Measurements from ENCODE around the gene PPIL3. TPM values are rescaled to one million over a fixed set of nuclear protein-coding genes. Genes with fewer than 3 reads are reported as not detected.

PPIL3 gene
- polyA plus RNA-seq, 1 of the 3 experiments (the other 2 are of a cell fraction): 44.9 TPM

- H3K4me2 ChIP-seq: no peak overlapping the region
- H3K9ac ChIP-seq: no peak overlapping the region
- ChIA-PET CTCF (interaction anchor here (1.0 kb wide), 1 partner anchor 11 kb away, joined by 3 read pairs; no protein-coding TSS in a partner anchor), POLR2A (interaction anchor here (0.9 kb wide), 1 partner anchor 16 kb away, joined by 3 read pairs; no protein-coding TSS in a partner anchor)
- WGBS (ENCODE audit: low lambda C conversion rate): 67% methylated on average over 13 of the region's 24 CpGs
- TF ChIP-seq EP300 (IDR thresholded peaks at IDR 0.05; ENCODE audit: borderline replicate concordance in 1 of 2, low read depth in 1 of 2, low read length in 1 of 2): no peak
- TF ChIP-seq NFIC (IDR thresholded peaks at IDR 0.05; ENCODE audit: borderline replicate concordance): no peak
- TF ChIP-seq RFX5 (IDR thresholded peaks at IDR 0.05; ENCODE audit: low read length): no peak
- H3F3A ChIP-seq (replicated peaks; ENCODE audit: insufficient read depth): peaks cover under 1% of the 10 kb centered on the region
- H3K4me3 ChIP-seq (ENCODE audit: low read depth in 2 of 2, low read length in 1 of 2): no peak overlapping the region
- no peak for DNase-seq
- no peak overlapping the region for H3K27ac ChIP-seq (ENCODE audit: low read depth in 2 of 2, low read length in 1 of 2)
- no peaks in the 10 kb centered on the region for H3K36me3 ChIP-seq (replicated peaks in 1 of 2; ENCODE audit: control insufficient read depth in 1 of 2, insufficient read depth in 2 of 2, low read length in 1 of 2)
- no peaks in the 10 kb centered on the region for H3K9me3 ChIP-seq
- H2AFZ ChIP-seq (ENCODE audit: low read depth): no peak overlapping the region
- no peaks in the 10 kb centered on the region for H3K27me3 ChIP-seq (ENCODE audit: insufficient read depth)
- H3K9me2 ChIP-seq: no peaks in the 10 kb centered on the region
- H4K20me1 ChIP-seq (ENCODE audit: insufficient read depth): no peaks in the 10 kb centered on the region
- no peaks in the 10 kb centered on the region for H3K79me2 ChIP-seq (ENCODE audit: insufficient read depth)
- no peaks in the 10 kb centered on the region for H3K4me1 ChIP-seq (ENCODE audit: control insufficient read depth in 1 of 2, insufficient read depth in 2 of 2, low read depth in 1 of 2, low read length in 1 of 2)
These were observed 44.6 kb downstream of the PPIL3 start for GRCh38 chr2:200843993-200844948.

- ChIA-PET CTCF (no interaction called here), POLR2A (no interaction called here)
These were observed 49.4 kb downstream of the PPIL3 start for GRCh38 chr2:200839513-200839912.

More at GRCh38 chr2:200839513-200839912, 49.4 kb downstream of the PPIL3 start:
- no peak overlapping the region for H3K4me2 ChIP-seq
- WGBS (ENCODE audit: low lambda C conversion rate): 77% methylated on average over 3 of the region's 3 CpGs
- H3K4me3 ChIP-seq (ENCODE audit: low read depth in 2 of 2, low read length in 1 of 2): no peak overlapping the region
- no peak overlapping the region for H3K27ac ChIP-seq (ENCODE audit: low read depth in 2 of 2, low read length in 1 of 2)
- H3F3A ChIP-seq (replicated peaks; ENCODE audit: insufficient read depth): no peaks in the 10 kb centered on the region
- 0 out of 2 replicates have a peak, but pooled peaks cover 9% of the 10 kb centered on the region for H3K9me3 ChIP-seq
- no peak overlapping the region for H2AFZ ChIP-seq (ENCODE audit: low read depth)
- H3K36me3 ChIP-seq (replicated peaks in 1 of 2; ENCODE audit: control insufficient read depth in 1 of 2, insufficient read depth in 2 of 2, low read length in 1 of 2): no peaks in the 10 kb centered on the region
- H3K9ac ChIP-seq: no peak overlapping the region
- H3K79me2 ChIP-seq (ENCODE audit: insufficient read depth): no peaks in the 10 kb centered on the region
- no peak for DNase-seq
- H3K9me2 ChIP-seq: no peaks in the 10 kb centered on the region
- H3K4me1 ChIP-seq (ENCODE audit: control insufficient read depth in 1 of 2, insufficient read depth in 2 of 2, low read depth in 1 of 2, low read length in 1 of 2): no peaks in the 10 kb centered on the region
- H3K27me3 ChIP-seq (ENCODE audit: insufficient read depth): no peaks in the 10 kb centered on the region
- TF ChIP-seq POLR2AphosphoS5 (IDR thresholded peaks at IDR 0.05; ENCODE audit: low read depth, low read length) (no peak), RFX5 (IDR thresholded peaks at IDR 0.05; ENCODE audit: low read length) (no peak), FOXM1 (IDR thresholded peaks at IDR 0.05; ENCODE audit: low read depth) (no peak), MXI1 (IDR thresholded peaks at IDR 0.05; ENCODE audit: low read depth, low read length) (no peak), FOSL2 (IDR thresholded peaks at IDR 0.05; ENCODE audit: borderline replicate concordance, low read depth) (no peak), RXRA (IDR thresholded peaks at IDR 0.05; ENCODE audit: borderline replicate concordance, low read depth) (no peak), MAX (IDR thresholded peaks at IDR 0.05; ENCODE audit: low read depth) (no peak), TEAD4 (IDR thresholded peaks at IDR 0.05; ENCODE audit: borderline replicate concordance, insufficient read depth) (no peak), NFIC (IDR thresholded peaks at IDR 0.05; ENCODE audit: borderline replicate concordance) (no peak), EZH2phosphoT487 (IDR thresholded peaks at IDR 0.05; ENCODE audit: borderline replicate concordance, low read depth) (no peak), JUND (IDR thresholded peaks at IDR 0.05) (no peak), CHD2 (IDR thresholded peaks at IDR 0.05; ENCODE audit: low read length, partially characterized antibody) (no peak), IRF3 (IDR thresholded peaks at IDR 0.05; ENCODE audit: low read depth, low read length) (no peak), NRF1 (IDR thresholded peaks at IDR 0.05; ENCODE audit: low read depth, low read length) (no peak), GATA2 (CRISPR knock-in tag; IDR thresholded peaks at IDR 0.05) (no peak), USF2 (IDR thresholded peaks at IDR 0.05; ENCODE audit: borderline replicate concordance, low read depth, low read length) (no peak), RAD21 (IDR thresholded peaks at IDR 0.05; ENCODE audit: low read length) (no peak), MEF2A (IDR thresholded peaks at IDR 0.05; ENCODE audit: borderline replicate concordance, low read depth) (no peak)
- no peaks in the 10 kb centered on the region for H4K20me1 ChIP-seq (ENCODE audit: insufficient read depth)

All from SK-N-SH (cell line).